Measurements from ENCODE around the gene ZNF324. TPM values are rescaled to one million over a fixed set of nuclear protein-coding genes. Genes with fewer than 3 reads are reported as not detected.

The ZNF324 gene
- total and polyA plus RNA-seq, 2 of the 8 experiments (the other 6 are each of a cell fraction or from before 2014, with no cell fraction given) = 5.1 to 5.8 TPM

GRCh38 chr19:58492265-58492664, 25.4 kb downstream of the ZNF324 start:
- no peak overlapping the region for H3K14ac ChIP-seq (ENCODE audit: insufficient read length)
- H3K4me2 ChIP-seq (ENCODE audit: insufficient read depth in 1 of 2, low read depth in 2 of 2, low read length in 2 of 2) = no peak overlapping the region
- no peak overlapping the region for H3K23ac ChIP-seq (ENCODE audit: insufficient read length)
- no peak overlapping the region for H3K9ac ChIP-seq (replicated peaks in 1 of 4; ENCODE audit: extremely low read depth in 1 of 4, low read depth in 3 of 4, low read length in 3 of 4)
- H3K23me2 ChIP-seq (ENCODE audit: low read depth, low read length) = no peaks in the 10 kb centered on the region
- H2BK15ac ChIP-seq (ENCODE audit: low read length) = no peak overlapping the region
- no peak overlapping the region for H3K4ac ChIP-seq (replicated peaks; ENCODE audit: insufficient read length, low read depth, low read length)
- H3K56ac ChIP-seq (replicated peaks; ENCODE audit: insufficient read length, low read depth, low read length) = no peak overlapping the region
- ChIA-PET CTCF (ENCODE audit: partially characterized antibody) (interaction anchor here (0.6 kb wide), 1 partner anchor 254 kb away, joined by 3 read pairs; no protein-coding TSS in a partner anchor), POLR2A (ENCODE audit: partially characterized antibody) (interaction anchor here (0.6 kb wide), 1 partner anchor 54 kb away, joined by 3 read pairs; no protein-coding TSS in a partner anchor)
- H4K5ac ChIP-seq (ENCODE audit: insufficient read length, low read depth, low read length) = no peak overlapping the region
- no peak overlapping the region for H2BK5ac ChIP-seq (ENCODE audit: low read depth, low read length)
- 89% methylated on average over 14 of the region's 14 CpGs; no CpG with 5 or more reads in 1 of the 2 experiments for WGBS, 2 experiments (ENCODE audit: extremely low coverage in 1 of 2, insufficient coverage in 1 of 2, insufficient read length in 1 of 2, insufficient replicate concordance in 2 of 2, low coverage in 1 of 2, low lambda C conversion rate in 2 of 2, missing lambda C conversion rate in 1 of 2)
- no peaks in the 10 kb centered on the region for H3K27me3 ChIP-seq (replicated peaks in 1 of 4; ENCODE audit: control insufficient read depth in 3 of 4, extremely low read depth in 1 of 4, insufficient read depth in 3 of 4, low read length in 3 of 4)
- no peaks in the 10 kb centered on the region for H3K4me1 ChIP-seq (replicated peaks in 1 of 4; ENCODE audit: control insufficient read depth in 3 of 4, insufficient read depth in 4 of 4, low read length in 3 of 4)
- no peaks in the 10 kb centered on the region for H3K9me3 ChIP-seq (ENCODE audit: insufficient read depth in 2 of 2, low read depth in 1 of 2, low read length in 1 of 2)
- no peaks in the 10 kb centered on the region for H3K79me2 ChIP-seq (ENCODE audit: control insufficient read depth in 1 of 2, insufficient read depth in 2 of 2, low read length in 2 of 2)
- H3K4me3 ChIP-seq (ENCODE audit: extremely low read depth in 1 of 4, insufficient read depth in 2 of 4, low read depth in 3 of 4, low read length in 4 of 4) = no peak overlapping the region
- H4K91ac ChIP-seq (replicated peaks; ENCODE audit: insufficient read length, low read length) = no peak overlapping the region
- TF ChIP-seq CHD1 (IDR thresholded peaks at IDR 0.05; ENCODE audit: low read depth, low read length) (no peak), SP1 (IDR thresholded peaks at IDR 0.05; ENCODE audit: low read depth, low read length) (no peak), ATF2 (IDR thresholded peaks at IDR 0.05; ENCODE audit: low read length) (no peak), SP2 (IDR thresholded peaks at IDR 0.05; ENCODE audit: low read length) (no peak), JUND (IDR thresholded peaks at IDR 0.05; ENCODE audit: low read length) (no peak), EZH2 (IDR thresholded peaks at IDR 0.05; ENCODE audit: low read depth, low read length, severe bottlenecking) (no peak), CEBPB (IDR thresholded peaks at IDR 0.05; ENCODE audit: low read depth, low read length) (no peak), YY1 (IDR thresholded peaks at IDR 0.05; ENCODE audit: low read depth, low read length) (no peak)
- H2AK5ac ChIP-seq (ENCODE audit: low read depth, low read length) = no peak overlapping the region
- H3K27ac ChIP-seq (ENCODE audit: low read depth, low read length) = no peak overlapping the region
- no peak overlapping the region for H4K8ac ChIP-seq (ENCODE audit: extremely low read depth, insufficient read depth, low read length)
- no peak for DNase-seq (ENCODE audit: low read depth in 1 of 2, low spot score in 2 of 2)
- H3K79me1 ChIP-seq (ENCODE audit: low read depth, low read length) = no peaks in the 10 kb centered on the region; the same call in none of the 2 replicates
- H3K36me3 ChIP-seq (ENCODE audit: control insufficient read depth in 2 of 4, insufficient read depth in 4 of 4, low read length in 3 of 4) = no peaks in the 10 kb centered on the region
- no peak overlapping the region for H2BK20ac ChIP-seq (ENCODE audit: low read length)
- H3K18ac ChIP-seq (ENCODE audit: extremely low read depth, low read length) = no peak overlapping the region
- no peak overlapping the region for H2BK120ac ChIP-seq (replicated peaks; ENCODE audit: low read depth, low read length)
- peaks cover 0 to 2% of the 10 kb centered on the region in 2 experiments for H4K20me1 ChIP-seq (replicated peaks in 1 of 2; ENCODE audit: control insufficient read depth in 1 of 2, insufficient read depth in 2 of 2, low read length in 2 of 2)
- no peak overlapping the region for H2BK12ac ChIP-seq (ENCODE audit: low read depth, low read length)
- H2AFZ ChIP-seq (ENCODE audit: low read length) = no peak overlapping the region
- no peak for FAIRE-seq
